ENCODE measurements around the gene GTSF1L.
"Not testable (repeated sequence)": the region's sequence is repeated elsewhere in the genome, so short reads cannot be mapped to it uniquely, and the experiment has no call there.

Gene GTSF1L

GRCh38 chr20:43726811-43727338, at the start of gene GTSF1L:
GTSF1L (minus strand) TSS chr20:43727002; CDS start chr20:43726694, 308 bp downstream.
- DNase-seq, result no peak

- DNase-seq, result no peak
These were observed 48.0 kb upstream of the GTSF1L start for GRCh38 chr20:43774754-43775153.

- DNase-seq, result no peak
These were observed 44.8 kb upstream of the GTSF1L start for GRCh38 chr20:43771503-43772190.

GRCh38 chr20:43770342-43770741, 43.5 kb upstream of the GTSF1L start:
- no peak for DNase-seq

DNA sequence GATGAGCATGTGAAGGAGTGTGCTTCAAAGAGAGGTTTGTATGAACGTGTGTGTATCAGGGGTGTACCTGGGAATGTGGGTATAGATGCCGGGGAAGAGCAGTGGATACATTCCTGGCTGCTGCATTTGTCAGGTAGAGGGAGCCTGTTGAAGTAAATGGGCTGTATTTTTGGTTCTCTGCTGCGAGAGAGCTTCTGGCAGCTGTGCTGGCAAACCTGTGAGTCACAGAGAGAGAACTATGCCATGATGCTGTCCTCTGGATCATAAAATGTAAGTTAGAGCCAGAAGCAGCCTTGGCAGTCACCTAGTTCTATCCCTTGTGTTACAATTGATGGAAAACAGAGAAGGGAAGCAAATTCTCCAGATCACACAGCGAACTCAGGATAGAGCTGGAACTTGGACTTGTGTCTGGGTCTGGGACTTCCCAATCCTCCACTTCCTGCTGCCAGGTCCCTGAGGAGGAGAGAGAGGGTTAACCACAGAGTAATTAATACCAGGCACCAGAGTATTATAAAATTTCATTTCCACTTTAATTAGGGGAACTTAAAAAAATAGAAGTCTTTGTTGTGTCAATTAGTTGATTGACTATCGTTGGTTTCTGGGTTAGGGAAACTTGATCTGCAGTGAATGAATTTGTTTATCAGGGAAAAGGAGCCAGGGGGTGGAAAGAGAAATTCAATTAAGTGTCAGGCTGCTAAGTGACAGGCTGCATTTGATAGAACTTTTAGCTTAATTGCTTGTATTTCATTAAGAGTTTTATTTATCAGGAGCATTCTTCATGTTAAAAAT, 41.1 kb upstream of the GTSF1L start:
- DNase-seq, result no peak

DNA sequence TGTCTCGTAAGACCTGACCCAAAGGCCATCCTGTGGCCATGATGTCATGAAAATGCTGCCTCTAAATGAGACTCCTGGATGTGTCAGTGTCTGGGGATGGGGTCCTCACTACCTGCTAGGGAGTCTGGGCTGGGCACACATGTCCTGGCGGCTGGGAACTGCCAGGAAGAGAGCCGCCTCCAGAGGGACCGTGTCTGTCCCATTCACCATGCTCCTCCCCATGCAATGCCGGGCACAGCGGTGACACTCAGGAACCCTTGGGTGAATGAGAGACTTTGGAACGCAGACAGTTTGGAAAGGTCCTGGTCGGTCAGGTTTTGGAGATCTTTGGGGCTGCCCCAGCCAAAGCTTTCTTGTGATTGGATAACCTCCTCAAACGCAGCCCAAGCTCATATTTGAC, 40.1 kb upstream of the GTSF1L start:
- no peak for DNase-seq

GRCh38 chr20:43766385-43766784, 39.6 kb upstream of the GTSF1L start:
- DNase-seq, result no peak

- DNase-seq, result no peak
These were observed 39.1 kb upstream of the GTSF1L start for GRCh38 chr20:43765916-43766315.

GRCh38 chr20:43762911-43763310, 36.1 kb upstream of the GTSF1L start:
- DNase-seq, result no peak

DNA sequence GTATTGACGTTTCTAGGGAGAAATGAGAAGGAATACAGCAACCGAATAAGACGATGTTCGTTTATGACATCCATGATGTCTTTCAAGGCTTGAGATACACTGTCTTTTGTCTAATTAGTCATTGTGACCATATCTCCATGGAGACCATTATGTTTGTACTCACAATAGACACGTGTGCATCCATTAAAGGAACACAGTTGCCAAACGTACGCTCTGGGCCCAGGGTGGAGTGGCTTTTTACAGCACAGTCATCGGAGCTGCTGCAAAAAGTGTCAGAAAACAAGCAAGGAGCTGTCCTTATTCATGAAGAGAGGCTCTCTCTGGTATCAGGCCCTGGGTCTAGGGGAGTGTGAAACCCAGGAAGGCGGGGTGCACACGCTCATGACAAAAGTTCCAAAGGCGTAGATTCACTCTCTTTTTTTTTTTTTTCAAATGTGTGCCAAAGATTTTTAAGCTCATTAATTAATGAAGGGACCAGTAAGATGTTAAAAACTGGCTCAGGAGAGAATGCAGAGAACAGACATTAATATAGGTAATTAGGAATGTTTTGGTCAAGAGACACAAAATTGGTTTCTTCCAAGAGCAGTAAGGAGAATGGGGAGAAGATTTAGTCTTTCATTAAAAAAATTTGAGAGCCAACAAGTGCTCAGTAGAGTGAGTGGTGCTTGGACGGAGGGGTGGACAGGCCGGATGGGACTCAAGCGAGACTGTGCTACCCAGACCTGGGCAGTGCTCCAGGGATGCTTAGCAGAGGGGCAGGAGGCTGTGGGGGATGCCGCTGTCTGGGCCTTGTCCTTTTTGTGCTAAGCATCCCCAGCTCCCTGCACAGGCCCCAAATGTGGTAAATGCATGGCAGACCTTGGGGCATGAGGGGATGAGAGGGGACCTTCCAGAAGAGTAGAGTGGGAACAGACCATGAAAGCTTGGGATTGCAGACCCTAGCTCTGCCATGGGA, 34.9 kb upstream of the GTSF1L start:
- DNase-seq, result no peak

DNA sequence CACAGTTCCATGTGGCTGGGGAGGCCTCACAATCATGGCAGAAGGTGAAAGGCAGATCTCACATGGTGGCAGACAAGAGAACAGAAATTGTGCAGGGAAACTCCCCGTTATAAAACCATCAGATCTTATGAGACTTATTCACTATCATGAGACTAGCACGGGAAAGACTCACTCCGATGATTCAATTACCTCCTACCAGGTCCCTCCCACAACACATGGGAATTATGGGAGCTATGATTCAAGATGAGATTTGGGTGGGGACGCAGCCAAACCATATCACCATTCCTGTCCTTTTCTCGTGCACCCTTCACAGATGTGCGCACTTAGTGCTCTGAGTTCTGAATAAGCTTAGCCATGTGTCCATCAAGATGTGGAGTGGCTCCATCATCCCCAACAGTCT, 31.1 kb upstream of the GTSF1L start:
- DNase-seq, result not testable (repeated sequence)

DNA sequence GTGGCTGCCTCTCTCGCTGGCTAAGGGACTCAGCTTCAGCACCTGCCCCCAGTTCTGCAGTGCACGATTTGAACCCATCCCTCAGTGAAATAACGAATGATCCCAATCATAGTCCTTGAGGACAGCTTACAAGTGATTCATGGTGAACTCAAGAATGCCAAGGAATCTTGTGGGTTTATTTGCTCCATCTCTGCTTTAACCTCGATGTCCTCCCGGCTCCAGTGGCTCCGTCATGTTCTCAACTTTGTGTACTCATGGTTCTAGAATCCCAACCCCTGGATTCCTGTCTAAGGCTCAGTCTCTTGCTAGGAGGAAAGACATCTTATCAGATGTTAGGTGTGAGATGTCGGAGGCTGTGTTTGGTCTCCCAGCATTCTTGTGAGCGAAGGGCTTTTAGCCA, 29.0 kb upstream of the GTSF1L start:
- no peak for DNase-seq

DNA sequence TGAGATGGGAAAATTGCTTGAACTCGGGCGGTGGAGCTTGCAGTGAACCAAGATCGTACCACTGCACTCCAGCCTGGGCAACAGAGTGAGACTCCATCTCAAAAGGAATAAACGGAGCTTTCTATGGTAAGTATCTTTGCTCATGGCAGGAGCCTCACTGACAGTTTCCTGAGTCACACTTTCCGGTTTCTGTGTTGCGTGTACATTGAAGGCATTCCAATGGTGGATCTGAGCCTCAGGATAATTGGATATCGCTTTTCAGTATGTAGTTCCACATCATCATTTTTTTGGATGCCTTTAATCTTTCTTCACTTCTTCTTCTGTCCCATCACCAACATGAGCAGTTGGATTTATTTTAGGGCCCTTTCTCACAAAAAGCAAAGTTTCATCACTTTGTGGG, 28.6 kb upstream of the GTSF1L start:
- DNase-seq, result no peak

GRCh38 chr20:43752561-43753301, 25.9 kb upstream of the GTSF1L start:
- no peak for DNase-seq

DNA sequence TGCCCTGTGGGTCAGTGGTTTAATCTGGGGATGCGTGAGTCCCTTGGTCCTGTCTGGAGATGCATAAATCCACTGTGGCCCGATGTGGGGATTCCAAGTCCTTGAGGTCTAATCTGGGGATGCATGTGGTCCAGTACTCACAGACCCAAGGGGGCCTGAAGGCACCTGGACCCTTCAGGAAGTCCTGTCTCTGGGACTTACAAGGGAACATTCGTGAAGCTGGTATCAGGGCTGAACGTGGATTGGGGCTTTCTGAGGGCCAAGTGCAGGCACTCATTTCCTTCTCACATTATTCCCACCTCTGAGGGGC, 25.2 kb upstream of the GTSF1L start:
- no peak for DNase-seq

GRCh38 chr20:43751167-43752050, 24.6 kb upstream of the GTSF1L start:
- DNase-seq, result peak; percentile 22 to 25

DNA sequence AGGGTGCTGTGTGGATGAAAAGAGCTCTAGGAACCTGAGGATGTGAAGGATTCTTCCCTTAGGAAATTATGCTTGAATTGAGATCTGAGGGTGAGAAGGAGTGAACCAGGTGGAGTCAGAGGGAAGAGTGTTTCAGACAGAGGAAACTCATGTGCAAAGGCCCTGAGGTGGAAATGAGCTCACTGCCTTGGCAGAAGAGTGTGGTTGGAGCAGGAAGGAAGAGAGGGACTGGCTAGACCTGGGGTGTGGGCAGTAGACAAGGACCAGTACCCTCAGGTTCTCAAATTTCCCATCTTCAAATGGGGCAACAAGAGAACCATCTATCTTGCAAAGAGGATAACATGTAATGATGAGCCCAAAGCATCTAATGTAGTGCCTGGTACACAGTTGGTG, 24.0 kb upstream of the GTSF1L start:
- DNase-seq, result no peak

DNA sequence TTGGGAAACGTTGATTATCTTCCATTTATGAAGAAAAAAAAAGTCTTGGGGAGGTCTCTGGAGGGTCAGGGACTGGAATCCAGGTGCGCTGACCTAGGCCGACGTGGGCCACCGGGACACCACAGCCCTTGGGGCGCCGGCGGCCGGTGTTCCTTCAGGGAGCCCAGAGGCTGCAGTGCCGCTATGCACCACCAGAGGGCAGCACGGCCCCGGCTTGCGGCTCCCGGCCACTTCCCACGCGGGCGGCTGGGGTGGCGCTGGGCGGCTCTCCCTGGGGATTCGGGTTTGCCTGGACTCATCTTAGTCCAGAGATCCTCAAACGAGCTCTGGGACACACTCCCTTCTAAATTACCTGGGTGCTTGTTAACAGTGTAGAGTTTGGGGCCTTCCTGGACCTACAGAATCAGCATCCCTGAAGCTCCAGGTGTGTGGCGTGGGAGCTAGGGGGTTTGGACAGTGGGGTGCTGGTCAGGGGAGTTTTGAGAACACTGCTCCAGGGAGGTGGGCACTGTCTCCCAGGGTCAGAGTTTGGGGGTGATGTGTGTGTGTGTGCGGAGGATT, 23.0 kb upstream of the GTSF1L start:
- DNase-seq, result peak; percentile 65 to 83

DNA sequence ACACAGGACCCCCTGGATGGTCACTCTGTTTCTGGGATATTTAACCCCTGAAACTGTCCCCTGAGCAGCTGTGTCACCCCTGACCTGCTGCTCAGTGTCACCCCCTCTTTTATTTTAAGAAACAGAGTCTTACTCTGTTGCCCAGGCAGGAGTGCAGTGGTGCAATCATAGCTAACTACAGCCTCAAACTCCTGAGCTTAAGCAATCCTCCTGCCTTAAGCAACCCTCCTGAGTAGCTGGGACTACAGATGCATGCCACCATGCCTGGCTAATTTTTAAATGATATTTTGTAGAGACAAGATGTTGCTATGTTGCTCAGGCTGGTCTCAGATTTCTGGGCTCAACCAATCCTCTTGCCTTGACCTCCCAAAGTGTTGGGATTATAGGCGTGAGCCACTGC, 21.5 kb upstream of the GTSF1L start:
- DNase-seq, result no peak

- DNase-seq, result no peak
These were observed 19.7 kb upstream of the GTSF1L start for GRCh38 chr20:43746344-43747137.

All from activated CD4-positive, alpha-beta T cell treated with anti-CD3 and anti-CD28 coated beads for 4 hours (primary cell).